Endothelial cell of umbilical vein (primary cell): ENCODE data around the gene MAPKAP1.

Experiments
- EZH2 ChIP-seq: IDR thresholded peaks from 2 replicates; pipeline ENCODE4 v1.6.1; 2012; ENCODE audit warnings: borderline replicate concordance, low read depth, mild to moderate bottlenecking, moderate library complexity, low read length, inconsistent platforms; ENCODE audit not compliant: severe bottlenecking
- POLR2A ChIP-seq: IDR thresholded peaks from 2 replicates; pipeline ENCODE4 v1.6.1; 2012; ENCODE audit warnings: low read depth, mild to moderate bottlenecking, control low read depth, low read length

DNA sequence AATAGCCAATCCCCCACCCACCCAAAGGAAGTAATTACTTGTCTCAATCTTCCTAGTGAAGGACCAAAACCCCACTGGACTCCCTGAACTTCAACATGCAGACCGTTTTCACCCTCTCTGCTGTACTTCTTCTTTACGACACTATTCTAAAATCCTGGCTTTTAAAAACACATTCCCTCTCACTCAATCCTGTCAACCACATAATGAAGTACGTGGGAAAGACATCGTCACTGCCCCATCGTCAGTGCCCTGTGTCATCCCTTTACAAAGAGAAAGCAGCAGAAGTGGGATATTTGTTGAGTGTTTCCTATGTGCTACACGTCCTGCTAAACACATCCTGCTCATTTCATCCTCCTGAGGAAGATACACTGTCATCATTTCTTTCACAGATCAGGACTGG is 54.2 kb downstream of the MAPKAP1 start:
- TF ChIP-seq EZH2 = no peak
- no peak for TF ChIP-seq POLR2A
